GM12875 (cell line): ENCODE measurements around the gene DLX3.
"Not testable (repeated sequence)": the region's sequence is repeated elsewhere in the genome, so short reads cannot be mapped to it uniquely, and the experiment has no call there.

Experiments used
- H3K4me3 ChIP-seq: one replicate; pipeline ENCODE4 v1.5.1; 2011; ENCODE audit warnings: low read depth, low read length, control low read depth
- CTCF ChIP-seq: IDR thresholded peaks from 2 replicates; pipeline ENCODE4 v1.5.1; 2011; ENCODE audit warnings: low read depth, mild to moderate bottlenecking, control low read depth, inconsistent platforms, low read length, moderate library complexity, borderline replicate concordance; ENCODE audit not compliant: insufficient read depth

DLX3 gene

GRCh38 chr17:49995055-49995738 is at the start of gene DLX3:
TSS of gene DLX3 (minus strand) at chr17:49995224. CDS start at chr17:49994998, 226 bp downstream.
- no peak for TF ChIP-seq CTCF
- no peak within 1 kb of the TSS for H3K4me3 ChIP-seq

GRCh38 chr17:50044483-50044882 is 49.5 kb upstream of the DLX3 start:
- no peak overlapping the region for H3K4me3 ChIP-seq
- no peak for TF ChIP-seq CTCF

- no peak for TF ChIP-seq CTCF
- no peak overlapping the region for H3K4me3 ChIP-seq
Measured at GRCh38 chr17:50043290-50044148, 48.5 kb upstream of the DLX3 start.

- TF ChIP-seq CTCF = no peak
- H3K4me3 ChIP-seq = no peak overlapping the region
Measured at GRCh38 chr17:50042211-50042610, 47.2 kb upstream of the DLX3 start.

- not testable (repeated sequence) for H3K4me3 ChIP-seq
Measured at GRCh38 chr17:50040496-50040895, 45.5 kb upstream of the DLX3 start.

- H3K4me3 ChIP-seq = no peak overlapping the region
- no peak for TF ChIP-seq CTCF
Measured at GRCh38 chr17:50039058-50039457, 44.0 kb upstream of the DLX3 start.

GRCh38 chr17:50037321-50038107 is 42.5 kb upstream of the DLX3 start:
- TF ChIP-seq CTCF = no peak
- no peak overlapping the region for H3K4me3 ChIP-seq
